RPMI7951 (cell line): ENCODE data around the gene COL27A1. TPM values are rescaled to one million over a fixed set of nuclear protein-coding genes. Genes with fewer than 3 reads are reported as not detected.
"Not testable (repeated sequence)": the region's sequence is repeated elsewhere in the genome, so short reads cannot be mapped to it uniquely, and the experiment has no call there.

Experiments
- DNase-seq: peaks from one replicate; pipeline ENCODE4 v3.0.0-alpha.2; 2012; ENCODE audit warnings: low read depth
- total RNA-seq: library from RNA; depleted of rRNA; stranded (reverse); fragments of >200 nt; shearing (Covaris generic); gene quantifications from 2 replicates; pipeline ENCODE4 v1.2.3, GENCODE V29; 2014

The COL27A1 gene
- total RNA-seq, 1 experiment from 2014 or later: 2.8 TPM

DNA sequence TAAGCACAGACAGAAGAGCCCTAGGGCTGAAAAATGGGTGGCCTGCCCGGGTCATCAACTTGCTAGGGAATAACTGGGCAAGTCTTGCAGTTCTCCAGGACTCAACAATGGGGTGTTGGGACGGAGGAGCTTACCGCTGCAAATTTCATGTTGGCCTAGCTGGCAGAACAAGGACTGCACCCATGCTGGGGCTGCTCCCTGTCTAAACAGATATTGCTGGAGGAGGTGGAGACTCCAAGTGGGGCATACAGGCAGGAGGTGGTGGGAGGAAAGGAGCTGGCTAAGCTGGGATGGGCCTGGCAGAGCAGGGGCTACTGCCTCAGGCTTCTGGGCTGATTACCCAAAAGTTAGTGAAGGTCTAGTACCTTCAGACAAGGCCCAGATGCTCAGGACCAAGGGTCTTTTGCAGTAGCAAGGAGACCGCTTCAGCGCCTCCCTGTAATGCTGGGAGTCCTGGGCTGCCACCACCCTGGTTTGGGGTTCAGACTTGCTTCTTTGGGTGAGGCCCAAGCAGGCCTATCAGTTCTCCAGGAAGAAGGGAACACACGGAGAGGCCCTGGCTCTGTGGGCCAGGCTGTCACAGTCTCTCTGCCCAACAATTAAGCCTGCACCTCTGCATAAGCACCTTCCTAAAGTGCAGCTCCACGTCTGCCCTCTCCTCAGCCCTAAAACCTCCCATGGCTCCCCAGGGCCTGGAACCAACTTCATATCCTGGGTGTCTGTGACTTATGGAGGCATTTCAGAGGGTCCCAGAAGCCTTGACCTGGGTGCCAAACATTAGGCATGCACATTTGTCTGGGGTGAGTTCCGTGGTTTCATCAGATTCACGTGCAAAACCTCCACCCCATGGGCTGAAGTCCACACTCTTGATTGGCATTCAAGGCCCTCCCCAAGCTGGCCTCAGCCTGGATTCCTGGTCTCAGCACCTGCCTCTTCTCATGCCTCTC lies 32.0 kb upstream of the COL27A1 start:
- no peak for DNase-seq

DNA sequence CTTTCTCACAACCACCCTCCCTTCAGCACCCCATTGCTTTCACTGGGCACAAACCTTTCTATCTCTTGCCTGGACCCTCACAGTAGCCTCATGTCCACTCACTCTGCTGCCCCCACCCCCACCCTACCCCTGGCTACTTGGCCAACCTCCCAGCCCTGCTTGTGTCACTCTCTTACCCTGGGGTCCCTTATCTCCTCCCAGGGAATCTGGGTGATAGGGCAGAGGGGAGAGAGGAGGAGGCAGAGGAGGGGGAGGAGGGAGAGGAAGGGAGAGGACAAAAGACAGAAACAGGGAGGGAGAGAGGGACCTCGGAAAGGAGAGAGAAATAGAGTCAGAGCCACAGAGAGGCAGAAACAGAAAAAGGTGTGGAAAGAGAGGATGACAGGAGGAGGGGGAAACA lies 31.2 kb upstream of the COL27A1 start:
- DNase-seq: no peak

DNA sequence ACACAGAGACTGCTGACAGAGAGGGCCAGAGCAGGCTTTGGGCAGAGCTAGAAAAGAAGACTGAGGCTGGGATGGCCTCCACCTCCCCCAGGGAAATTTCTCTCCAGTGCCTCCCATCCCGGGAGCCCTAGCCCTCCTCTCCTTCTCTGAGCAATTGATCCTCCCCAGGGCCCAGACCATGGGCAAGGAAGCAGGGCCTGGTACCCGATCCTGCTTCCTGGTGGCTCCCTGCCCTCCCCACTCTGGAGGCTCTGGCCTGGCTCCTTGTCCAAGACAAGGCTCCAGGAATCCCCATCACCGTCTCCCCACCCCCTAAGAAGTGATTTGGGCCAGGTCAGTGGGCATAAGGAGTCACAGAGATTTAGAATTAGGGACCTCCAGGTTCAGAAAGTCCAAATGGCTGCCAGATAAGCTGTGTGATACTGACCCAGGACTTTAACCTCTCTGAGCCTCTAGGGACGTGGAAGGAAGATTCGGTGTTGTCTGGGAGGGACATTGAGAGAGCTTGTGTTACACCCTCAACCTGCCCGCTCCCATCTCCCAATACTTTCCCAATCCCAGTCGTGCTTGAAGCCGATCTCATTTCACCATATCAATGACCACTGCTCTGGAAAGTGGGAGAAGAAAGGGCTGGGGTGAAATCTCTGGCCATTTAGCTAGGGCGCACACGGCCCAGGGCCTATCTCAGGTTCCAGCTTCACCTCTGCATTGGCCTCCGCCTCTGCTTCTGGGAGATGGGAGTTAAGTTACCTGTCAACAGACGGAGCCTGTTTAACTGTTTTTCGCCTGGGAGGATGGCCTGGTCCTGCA lies 30.5 kb upstream of the COL27A1 start:
- DNase-seq: no peak

DNA sequence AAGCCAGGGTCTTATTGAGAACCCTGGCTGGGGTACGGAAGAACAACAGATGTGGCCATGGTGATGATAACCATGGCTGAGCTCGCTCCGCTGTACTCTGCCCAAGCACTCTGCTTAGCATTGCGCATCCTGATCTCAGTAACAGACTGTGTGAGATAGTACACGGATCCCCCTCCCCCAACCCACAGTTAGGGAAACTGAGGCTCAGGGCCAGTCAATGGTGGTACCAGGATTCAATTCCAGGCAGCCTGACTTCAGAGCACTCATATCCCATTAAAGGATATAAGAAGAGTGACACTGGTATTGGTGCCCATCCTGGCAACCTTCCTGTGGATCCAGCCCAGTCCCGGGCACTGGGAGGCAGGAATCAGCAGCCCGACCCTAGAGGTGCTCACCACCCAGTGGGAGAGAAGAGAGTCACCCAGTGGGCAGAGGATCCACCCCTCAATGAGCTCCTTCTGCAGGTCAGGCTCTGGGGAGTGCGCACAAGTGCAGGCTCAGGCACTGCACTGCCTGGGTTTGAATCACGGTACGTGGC lies 29.8 kb upstream of the COL27A1 start:
- no peak for DNase-seq

DNA sequence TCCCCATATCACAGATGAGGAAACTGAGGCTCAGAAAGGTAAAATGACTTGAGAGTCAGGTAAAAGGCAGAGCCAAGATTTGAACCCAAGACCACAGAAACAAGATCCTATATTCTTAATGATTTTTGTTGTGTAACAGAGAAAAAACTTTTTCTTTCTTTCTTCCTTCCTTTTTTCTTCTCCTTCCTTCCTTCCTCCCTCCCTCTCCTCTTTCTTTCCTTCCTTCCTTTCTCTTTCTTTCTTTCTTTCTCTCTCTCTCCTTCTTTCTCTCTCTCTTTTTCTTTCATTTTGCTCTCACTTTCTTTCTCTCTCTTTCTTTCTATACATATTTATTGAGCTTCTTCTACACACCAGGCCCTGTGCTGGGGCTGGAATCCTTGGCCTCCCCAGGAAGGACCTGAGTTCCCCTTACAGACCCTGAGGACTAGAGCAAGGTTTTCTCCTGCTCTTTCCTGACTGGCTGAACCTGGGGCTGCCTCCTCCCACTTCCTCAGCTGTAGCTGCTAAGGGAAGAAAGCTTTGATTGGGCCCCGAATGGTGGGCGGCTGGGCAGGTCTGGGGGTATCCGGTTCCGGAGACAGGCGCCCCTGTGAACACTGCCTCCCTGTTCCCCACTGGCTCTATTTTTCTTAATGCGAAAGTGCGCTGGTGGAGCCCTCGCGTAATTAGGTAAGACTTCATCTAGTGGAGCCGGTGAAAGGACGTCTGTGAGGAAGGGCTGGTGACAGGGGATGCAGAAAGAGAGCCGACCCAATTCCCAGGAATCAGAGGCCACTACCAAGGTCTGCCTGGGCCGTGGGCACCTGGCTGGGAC lies 28.9 kb upstream of the COL27A1 start:
- no peak for DNase-seq

DNA sequence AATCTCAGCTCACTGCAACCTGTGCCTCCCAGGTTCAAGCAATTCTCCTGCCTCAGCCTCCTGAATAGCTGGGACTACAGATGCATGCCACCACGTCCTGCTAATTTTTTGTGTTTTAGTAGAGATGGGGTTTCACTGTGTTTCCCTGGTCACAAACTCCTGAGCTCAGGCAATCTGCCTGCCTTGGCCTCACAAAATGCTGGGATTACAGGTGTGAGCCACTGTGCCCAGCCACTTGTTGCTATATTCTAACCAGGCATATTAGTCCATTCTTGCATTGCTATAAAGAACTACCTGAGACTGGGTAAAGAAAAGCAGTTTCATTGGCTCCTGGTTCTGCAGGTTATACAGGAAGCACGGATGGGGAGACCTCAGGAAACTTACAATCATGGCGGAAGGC lies 26.6 kb upstream of the COL27A1 start:
- not testable (repeated sequence) for DNase-seq

DNA sequence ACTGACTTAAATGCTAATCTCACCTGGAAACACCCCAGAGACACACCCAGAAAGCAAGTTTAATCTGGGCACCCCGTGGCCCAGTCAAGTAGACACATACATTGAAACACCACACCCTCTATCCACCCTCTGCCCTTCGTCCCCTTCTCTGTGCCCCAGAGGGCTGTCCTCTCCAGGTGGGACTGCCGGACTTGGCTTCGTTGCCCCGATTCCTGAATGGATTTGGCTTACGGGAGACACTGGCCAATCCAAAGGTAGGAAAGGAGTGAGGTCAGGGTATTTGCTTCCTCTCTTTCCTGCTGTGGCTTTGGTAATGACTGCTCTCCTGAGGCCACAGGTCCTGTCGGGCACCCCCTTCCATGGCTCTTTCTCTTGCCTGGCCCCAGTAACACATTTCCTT lies 25.2 kb upstream of the COL27A1 start:
- no peak for DNase-seq

DNA sequence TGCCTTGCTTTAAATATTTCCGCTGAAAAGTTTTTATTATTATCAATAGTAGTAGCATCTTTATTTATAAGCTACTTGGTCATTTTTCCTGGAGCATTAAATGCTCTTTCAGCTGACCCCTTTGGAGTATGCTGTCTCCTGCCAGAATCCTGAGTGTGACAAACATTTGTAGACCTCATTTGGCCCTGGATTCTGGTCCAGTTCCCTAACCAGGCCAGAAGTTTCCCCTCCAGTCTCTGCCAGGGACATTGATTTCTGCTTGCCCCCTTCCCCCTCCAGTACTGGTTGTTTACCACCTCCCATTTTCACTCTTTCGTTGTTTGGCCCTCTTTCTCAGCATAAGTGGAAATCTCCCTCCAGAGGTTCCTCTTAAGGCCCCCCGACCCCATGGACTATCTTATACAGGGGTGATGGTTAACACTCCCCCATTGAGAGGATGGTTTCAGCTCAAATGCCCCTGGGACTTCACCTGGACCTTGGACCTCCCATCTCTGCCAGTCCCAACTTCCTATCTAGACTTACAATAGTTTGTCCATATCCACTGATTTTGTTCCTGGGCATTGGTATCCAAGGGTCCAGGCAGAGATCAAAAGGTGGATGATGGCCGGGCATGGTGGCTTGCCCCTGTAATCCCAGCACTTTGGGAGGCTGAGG lies 24.6 kb upstream of the COL27A1 start:
- DNase-seq: no peak

DNA sequence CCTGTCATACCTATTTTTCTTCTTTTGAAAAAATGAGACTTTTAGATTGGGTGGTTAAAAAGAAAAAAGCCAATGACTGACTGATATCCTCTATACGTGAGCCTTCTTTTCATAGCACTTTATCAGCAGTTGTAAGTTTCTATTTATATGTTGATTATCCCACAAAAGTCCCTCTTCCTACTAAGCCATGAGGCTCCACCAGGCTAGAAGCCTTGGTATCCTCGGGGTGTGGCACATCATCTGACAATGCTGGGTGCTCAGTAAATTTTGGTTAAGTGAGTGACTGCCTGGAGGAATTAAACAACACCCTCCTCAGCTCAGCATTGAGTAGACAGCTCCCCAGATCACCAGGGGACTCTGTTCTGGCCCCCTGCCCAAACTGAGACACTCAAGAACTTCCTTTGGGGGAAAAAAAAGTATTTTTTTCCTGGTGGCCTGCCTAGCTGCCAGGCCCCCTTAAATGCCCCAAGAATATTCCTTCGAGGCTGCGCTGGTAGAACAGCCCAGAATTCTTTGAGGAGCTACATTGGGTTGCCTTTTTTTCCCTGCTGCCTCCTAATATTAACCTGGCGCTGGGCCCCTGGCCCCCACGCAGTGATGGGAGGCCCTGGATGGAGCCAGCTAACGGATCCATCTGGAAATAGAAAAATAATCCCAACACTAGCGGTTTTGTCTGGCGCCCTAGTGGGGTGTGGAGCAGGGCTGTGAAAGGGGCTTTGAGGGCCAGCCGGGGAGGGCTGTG lies 23.4 kb upstream of the COL27A1 start:
- no peak for DNase-seq

DNA sequence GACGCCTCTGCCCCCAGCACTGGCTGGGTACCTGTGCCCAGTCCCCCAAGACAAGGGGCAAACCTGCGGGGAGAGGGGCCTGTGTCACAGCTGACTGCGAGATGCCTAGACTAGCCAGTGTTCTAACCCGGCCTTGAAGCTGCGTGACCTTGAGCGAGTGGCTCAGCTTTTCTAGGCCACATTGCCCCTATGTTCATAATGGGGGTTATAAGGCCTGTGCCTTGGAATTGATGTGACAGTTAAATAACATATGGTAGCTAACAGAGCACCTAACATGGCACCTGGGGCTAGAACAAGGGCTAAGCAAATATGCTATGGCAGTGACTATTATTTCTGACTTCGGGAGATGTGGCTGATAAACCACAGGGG lies 22.8 kb upstream of the COL27A1 start:
- no peak for DNase-seq

DNA sequence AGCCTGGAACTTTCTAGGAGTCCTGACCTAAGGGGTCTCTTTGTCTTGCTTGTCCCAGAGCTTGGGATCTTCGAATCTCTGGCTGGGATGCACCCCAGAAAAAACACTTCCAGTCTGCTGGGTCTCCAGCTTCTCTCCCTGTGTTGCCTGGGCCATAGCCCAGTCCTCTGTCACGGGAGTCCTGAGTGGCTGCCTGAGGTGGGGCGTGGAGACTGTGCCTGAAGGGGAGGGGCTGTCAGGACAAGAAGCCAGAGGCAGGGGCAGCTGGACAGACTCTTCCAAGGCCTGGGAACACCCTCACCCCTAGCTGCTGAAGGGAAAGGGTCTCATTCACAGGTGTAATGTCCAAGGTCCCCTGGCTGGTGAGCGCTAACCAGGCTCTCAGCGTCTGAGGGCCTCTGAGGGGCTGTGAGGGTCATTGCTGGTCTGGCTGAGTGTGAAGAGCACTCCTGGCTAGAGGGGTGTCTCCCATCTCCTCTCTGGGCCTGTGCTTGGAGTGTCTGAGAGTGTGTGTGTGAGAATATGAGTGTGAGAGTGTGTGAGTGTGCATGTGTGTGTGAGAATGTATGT lies 20.4 kb upstream of the COL27A1 start:
- no peak for DNase-seq

DNA sequence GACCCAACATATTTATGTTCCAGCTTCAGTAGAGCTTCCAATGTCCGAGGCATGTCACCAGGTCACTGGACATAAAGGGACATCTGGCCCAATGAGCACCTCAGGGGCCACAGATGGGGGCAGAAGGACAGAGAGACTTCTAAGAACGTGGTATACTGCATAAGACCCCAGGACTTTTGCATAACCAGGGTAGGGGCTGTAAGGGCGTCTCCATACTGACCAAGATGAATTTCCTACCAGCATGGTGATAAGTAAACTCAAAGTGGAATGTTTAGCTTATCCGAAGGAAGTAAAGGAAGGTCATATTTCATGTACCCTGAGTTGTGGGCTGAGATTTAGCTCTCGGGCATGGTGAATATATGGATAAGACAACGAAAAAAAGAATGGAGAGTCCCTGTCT lies 17.5 kb upstream of the COL27A1 start:
- no peak for DNase-seq

DNA sequence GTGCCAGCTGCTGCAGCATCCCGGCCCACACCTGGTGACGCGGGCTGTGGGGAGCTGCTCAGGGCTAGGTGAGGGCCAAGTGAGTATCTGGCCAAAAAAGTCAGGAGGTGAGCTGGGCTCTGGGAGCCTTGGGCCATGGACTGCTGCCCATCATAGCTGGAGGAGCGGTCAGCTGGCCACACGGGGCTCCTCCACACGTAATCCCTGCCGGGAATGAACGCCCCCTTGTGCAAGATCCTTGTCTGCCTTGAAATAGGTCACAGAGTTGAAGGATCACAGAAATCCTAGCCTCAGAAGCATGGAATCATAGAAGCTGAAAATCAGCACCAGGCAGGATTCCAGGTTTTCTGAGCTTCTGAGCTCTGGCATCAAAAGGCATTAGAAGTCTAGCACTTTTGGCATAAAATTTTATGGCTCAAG lies 16.8 kb upstream of the COL27A1 start:
- DNase-seq: no peak

DNA sequence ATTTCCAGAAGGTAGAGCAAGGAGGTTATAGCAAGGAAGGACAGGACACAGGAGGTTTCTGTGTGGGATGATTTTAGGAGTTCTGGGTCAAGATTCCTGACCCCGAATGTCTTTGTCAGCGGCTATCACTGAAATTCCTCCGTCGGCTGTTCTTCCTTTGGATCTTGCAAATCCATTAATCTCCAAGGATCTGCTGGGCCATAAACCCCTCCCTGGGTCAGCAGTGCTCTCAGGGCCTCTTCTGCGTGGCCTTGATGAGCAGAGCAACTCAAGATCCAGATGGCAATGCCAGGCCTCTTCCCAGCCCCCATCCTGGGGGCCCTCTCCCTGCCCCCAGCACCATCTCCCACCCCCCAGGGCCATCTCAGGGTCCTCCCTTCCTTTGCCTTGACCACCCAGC lies 16.3 kb upstream of the COL27A1 start:
- DNase-seq: no peak

DNA sequence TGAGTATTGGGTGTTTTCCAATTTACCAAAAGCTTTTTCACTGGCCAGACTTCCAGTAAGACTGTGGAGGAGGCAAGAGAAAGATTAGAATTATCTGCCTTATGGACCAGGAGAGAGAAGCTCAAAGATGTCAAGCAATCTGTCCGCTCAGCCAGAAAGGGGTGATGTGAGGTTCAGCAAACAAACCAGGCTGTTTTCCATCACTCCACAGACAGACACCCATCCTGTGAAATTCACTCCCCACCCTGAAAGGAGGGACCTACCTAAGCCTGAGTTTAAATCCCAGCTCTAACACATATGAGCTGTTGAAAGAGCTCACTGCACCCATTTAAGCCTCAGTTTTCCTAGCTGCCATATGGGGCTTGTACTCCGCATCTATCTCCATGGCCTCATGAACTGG lies 14.9 kb upstream of the COL27A1 start:
- no peak for DNase-seq

DNA sequence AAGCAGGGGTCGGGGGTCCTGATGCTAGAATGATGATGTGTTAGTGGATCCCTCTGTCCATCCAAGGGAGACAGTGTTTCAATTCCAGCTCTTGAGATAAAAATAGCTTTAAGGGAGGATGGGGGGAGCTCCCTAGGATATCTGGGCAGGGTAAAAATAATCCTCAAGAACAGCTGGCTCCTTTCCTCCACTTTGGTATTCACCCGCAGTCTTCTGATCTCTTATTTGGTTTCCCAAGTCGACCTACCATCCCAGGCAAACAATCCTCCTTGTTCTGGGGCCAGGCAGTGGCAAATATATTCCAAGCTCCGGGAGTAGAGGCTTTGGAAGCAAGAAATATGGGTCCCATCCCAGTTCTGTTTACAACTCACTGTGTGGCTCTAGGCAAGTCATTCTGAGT lies 14.5 kb upstream of the COL27A1 start:
- no peak for DNase-seq

DNA sequence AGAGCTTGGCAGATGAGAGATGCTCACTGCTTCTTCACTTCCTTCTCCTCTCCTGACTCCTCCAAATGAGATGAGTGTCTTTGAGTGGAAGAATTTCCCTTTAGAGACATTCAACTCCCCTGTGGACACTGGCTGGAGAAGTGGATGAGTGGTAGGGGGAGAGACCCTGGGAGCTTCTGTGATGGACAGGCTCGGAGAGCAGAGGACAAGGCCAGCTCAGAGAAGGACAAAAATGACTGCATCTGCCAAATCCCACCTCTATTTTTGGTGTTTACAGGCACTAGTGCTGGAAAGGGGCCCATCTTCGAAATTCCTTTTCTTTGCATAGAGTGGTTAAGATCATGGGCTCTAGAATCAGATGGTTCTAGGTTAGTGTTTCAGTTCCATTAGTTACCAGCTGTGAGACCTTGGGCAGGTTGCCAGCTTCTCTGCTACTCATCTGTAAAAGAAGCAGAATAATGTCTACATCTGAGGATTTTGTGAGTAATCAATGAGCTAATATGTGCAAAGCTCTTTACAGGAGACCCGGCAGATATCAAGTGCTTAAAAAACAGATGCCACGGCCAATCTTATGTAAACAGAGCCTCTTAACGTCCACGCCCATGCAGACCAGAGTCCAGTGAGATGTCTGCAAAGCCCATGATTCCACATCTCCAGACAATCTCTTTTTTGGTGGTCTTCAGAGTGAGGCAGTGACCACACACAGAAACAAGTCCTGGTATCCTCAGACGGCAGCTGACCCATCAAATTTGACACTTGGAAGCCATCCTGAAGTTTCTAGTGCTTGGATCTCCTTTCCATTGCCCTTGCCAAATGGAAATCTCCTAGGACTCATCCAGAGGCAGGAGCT lies 13.6 kb upstream of the COL27A1 start:
- no peak for DNase-seq

DNA sequence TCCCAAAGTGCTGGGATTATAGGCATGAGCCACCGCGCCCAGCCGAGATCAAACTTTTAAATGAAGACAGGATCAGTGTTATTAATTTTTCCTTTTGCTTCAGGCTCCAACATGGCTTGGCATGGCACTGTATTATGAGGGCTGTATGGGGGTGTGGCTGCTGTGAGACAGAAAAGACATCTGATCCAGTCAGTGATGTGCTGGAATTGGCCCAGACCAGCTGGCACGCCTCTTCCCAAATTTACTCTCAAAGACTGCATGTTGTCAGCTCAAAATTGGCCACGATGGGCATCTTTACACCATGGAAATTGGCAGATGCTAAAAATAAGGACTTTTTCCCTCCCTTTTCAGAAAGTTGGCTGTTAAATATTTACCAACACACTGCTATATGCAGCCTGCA lies 12.1 kb upstream of the COL27A1 start:
- no peak for DNase-seq

DNA sequence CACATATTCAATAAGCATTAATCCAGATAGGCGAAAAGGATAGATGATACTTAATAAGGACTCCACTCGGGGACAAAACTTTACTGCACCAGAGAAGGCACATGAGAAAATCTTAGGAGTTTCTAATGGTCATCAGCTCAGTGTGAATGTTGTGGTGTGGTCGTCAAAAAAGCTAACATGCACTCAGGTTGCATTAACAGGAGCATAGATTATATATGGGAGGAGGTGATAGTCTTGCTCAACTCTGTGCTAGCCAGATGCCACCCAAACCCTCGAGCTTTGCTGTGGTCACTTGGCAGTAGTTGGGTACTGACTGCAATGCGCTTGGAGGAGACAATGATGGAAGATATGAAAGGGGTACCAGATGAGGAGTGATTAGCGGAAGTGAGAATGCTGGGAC lies 8.6 kb upstream of the COL27A1 start:
- DNase-seq: no peak
